Islet precursor cell (in vitro differentiated cells): ENCODE results near the gene ANKRD62.
A peak's percentile ranks its signal among the peaks of the same experiment; 100 is the strongest.
"Not testable (repeated sequence)": the region's sequence is repeated elsewhere in the genome, so short reads cannot be mapped to it uniquely, and the experiment has no call there.

Source experiments
- DNase-seq: peaks from one replicate; pipeline ENCODE4 v3.0.0-alpha.2; 2018

Gene ANKRD62

DNA sequence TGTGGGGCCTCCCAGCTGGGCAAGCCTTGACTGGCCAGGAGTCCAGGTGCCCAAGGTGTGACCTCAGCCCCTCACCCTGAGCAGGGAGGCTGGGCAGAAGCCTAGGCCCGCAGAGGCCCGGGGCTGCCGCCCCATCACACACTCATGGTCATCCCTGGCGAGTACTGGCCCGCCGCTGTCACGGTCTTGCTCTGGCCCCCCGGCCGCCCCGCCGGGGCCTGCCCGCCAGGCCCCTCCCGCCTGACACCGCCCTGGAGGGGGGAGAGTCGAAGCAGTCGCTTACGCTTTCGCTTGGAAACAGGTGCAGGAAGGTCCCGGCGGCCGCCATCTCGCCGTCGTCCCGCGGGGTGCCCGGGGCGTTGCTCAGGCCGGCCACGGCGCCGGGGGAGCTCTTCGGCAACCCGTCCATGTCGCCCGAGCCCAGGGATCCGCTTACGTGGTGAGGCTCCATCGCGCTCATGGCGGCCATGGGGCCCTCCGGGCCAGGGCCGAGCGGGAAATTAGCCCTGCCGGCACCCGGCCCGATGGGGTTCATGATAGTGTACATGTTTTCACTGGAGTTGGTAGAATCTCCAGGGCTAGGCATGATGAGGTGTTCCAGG, 26.6 kb upstream of the ANKRD62 start:
- no peak for DNase-seq

DNA sequence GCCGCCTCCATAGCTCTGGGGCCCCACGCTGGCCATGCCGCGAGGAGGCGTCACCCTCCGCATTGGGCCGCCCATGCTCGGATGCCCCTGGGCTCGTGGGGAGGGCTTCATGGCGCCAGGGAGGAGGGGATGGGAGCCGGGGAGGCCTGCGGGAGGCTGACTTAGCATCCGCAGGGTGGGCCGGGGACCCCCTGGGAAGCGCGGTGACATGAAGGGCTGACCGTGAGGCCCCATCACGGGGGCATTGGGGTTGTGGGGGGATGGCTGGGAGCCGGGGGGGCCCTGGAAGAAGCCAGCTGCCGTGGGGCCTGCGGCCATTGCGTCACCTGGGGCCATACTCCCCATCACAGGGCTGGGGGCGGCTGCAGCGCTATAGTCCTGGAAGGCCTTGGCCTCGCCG, 26.0 kb upstream of the ANKRD62 start:
- DNase-seq = no peak

DNA sequence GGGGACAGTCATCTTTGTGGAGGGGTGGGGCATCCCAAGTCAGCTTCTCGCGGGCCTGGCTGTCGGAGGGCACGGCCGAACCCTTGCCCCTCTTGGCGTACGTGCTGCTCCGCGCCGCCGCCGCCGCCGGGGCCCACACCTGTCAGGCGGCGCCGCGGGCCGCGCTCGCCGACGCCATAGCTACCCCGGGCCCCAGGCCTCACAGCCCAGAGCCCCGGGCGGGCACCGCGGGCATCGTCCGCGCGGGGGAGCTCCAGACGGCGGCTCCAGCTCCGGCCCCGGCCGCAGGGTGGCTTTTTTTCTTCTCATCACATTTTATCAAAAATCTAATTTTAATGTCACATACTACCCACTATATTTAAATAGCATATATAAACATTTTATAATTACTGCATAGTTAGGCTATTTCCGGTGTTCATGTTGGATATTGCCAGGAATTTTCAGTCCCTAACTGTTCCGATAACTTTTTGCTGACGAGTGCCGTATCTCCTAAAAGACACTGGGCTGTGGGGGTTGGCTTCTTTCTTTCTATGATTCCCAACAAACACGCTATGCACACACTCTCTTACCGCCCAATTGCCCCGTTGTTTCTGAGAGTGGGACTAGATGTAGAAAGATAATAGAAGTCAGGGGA, 25.2 kb upstream of the ANKRD62 start:
- DNase-seq = not testable (repeated sequence)

DNA sequence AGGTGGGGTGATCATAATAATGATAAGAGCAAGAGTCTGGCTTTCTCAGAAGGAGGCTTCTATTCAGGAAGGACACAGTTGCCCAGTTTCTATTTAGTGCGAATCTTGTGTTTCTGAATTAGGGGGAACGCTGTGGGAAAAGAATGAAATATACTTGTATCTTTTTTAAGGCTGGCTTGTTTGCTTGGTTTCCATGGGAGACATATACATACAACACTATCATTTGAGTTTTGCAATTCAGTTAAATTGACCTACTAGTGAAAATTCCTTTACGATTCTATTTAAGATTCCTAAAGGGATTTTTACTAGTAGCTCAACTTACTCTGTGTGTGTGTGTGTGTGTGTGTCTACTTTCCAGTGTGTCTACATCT, 24.7 kb upstream of the ANKRD62 start:
- no peak for DNase-seq

DNA sequence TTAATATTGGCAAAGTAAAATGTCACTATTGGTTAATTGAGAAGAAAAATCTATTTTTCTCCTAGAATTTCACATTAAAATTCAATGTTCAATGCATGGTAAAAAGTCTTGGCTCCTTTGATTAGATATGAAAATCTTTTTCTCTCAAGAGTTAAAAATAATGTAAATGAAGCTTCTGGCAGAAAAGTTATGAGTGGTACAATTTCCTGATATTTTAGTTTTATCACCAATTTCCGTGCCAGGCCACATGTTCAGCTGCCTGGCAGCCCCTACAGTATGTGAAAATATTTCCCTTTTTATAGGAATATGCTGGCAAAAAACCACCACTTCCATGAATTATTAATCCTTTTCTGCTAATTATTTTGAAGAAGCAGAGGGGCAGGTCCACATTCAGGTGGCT, 22.6 kb upstream of the ANKRD62 start:
- not testable (repeated sequence) for DNase-seq

DNA sequence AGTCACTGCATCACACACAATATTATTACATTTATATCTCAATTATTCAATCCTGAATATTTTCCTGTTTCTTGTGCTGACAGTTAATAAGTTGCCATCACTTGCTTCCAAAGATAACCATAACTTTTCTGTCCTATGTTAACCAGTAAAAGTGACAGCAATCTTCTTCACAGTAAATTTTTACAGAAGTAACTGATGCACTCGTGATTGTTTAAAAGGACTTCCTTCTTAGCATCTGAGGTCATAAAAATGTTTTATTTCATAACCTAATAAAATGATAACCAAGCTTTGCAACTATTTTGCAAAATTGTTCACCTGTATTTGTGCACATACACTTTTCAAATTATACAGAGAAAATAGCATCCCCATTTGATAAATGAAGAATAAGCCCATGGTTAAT, 20.6 kb upstream of the ANKRD62 start:
- no peak for DNase-seq

DNA sequence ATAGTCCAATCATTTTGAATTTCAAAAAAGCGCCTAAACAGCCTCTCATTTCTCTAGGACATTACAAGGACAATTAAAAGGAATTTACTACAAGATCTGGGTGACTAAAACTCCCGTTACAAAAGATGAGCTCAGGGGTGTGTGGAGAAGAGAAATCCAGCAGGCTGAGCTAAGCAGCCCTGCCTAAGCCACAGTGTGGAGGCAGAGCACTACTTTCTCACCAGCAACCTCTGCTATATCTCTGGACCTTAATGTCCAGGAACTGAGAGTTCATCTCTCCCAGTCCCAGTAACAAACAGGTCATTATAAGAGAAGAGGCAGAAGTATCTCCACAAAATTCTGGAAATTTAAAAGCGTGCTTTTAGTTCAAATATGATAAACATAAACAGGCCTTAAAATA, 18.9 kb upstream of the ANKRD62 start:
- DNase-seq = no peak

DNA sequence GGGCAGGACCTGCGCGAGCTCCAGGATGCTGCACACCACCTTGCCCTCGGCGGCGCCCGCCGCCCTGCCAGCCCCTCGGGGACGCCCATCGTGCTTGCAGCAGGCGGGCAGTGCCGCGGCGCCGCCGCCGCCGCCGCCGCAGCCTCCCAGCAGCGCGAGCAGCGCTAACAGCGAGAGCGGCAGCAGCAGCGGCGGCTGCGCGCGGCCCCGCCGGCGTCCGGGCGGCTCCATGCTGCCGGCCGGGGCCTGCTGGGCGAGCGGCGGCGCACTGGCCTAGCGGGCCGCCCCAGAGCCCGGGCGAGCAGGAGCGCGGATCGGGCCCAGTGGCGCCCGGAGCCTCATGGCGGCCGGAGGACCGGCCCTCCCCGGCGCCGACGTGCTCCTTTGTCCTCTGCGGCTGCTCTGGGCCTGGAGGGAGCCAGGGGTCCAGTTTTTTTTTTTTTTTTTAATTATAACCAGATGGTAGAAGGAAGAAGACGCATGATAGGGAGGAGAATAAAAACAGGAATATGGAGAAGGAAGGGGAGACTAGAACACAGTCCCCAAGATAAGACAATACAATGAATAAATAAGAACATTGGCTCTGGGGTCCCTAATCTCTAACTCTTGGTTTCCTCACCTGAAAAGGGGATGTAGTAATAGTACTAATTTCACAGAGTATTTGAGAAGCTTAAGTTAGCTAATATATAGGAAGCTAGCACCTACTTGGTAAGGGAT, 17.1 kb upstream of the ANKRD62 start:
- peak; percentile 71 for DNase-seq

DNA sequence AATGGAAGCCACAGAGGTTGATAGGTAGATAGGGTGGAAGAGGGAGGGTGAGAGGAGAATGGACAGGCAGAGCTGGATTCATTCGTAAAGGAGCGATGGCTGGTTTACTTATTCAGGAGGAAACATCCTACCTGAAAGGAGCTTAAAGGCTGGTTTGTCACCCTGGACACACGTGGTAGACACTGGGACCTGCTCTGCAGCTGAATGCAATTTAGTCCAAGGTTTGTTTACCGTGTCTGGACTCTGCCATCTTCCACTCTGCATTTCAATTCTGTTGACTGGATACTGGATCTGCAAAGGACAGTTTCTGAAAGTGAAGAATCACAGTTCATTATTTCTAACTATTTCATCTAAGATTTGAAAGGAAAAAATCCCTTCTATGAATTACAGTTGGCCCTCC, 15.6 kb upstream of the ANKRD62 start:
- DNase-seq = not testable (repeated sequence)

DNA sequence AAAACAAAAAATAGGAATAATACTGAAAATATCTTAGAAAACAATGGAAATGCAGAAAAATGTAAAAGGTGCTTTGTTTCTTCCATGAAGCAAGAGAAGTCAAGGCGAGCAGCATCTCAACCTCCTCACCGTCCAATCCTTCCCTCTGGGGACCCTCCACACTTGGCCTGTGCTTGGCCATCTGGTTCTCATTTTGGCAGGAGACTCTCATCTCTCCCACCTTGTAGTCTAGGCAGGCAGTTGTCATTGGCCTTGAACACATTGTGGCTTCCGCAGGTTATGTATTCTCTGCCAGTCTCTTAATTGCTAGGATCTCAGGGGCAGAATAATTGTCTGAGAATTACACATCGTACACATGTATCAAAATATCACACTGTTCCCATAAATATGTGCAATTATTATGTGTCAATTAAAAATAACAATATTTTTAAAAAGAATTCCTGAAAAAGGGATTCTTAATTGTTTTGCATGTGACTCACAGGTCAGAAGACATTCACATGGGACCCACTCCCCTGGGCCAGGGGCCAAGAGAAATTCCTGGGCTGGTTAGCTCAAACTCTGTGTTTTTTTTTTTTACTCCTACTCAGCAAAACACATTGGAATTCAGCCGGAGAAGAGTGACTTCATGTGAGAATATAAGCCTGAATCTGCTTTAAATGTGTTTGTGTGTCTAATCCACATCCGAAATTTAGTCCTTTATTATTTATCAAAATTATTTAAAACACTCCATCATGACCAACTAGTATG, 14.0 kb upstream of the ANKRD62 start:
- no peak for DNase-seq

DNA sequence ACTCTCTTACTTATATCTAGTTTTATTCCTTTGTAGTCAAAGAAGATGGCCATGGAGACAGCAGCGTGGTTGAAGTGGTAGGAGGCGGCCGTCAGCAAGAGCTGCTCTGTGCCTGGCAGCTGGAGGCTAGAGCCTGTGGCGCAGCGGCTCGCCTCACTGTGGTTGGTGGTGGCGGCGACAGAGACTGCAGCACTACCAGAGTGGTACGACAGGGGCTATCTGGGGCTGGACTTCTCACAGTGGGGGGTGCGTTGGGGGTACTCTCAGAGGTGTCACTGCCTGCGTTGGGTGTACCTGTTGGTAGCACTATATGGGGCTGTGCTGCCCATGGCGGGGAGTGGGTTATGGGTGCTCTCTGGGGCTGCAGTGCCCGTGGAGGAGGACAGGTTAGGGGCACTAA, 8.5 kb upstream of the ANKRD62 start:
- DNase-seq = peak; percentile 51

DNA sequence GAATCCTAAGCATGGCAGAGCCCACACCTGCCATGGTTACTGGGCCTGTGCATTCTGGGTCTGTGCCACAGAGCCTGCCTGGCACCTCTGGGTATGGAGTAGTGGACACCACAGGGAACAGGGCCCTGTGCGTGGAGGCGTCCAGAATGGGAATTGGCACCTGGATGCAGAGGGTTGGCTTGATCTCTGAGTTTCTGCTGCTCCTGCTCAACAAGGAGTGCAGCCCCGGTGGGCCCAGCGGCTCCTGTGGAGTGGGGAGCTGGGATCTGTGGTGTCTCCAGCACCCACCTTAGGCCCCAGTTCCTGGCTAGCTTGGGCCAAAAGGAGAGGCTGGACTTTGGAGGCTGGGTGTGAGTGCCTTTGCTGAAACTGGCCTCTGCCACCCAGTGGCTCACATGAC, 7.9 kb upstream of the ANKRD62 start:
- DNase-seq = peak; percentile 45

DNA sequence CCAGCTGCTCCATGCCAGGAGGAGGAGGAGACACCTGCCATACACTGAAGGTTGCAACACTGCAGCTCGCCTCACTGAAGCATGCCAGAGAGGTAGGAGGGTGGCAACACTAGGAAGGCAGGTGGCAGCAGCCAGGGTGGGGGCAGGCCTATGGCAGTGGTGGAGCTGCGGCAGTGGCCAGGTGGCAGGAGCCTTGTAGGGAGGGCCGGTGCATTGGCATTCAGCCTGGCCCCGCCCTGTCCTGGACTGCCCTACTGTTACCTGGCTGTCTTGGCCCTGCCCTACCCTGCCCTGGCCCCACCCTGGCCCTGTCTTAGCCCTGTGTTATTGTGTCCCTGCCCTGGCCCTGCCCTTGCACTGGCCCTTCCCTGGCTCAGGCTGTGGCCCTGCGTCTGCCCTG, 7.4 kb upstream of the ANKRD62 start:
- DNase-seq = no peak

DNA sequence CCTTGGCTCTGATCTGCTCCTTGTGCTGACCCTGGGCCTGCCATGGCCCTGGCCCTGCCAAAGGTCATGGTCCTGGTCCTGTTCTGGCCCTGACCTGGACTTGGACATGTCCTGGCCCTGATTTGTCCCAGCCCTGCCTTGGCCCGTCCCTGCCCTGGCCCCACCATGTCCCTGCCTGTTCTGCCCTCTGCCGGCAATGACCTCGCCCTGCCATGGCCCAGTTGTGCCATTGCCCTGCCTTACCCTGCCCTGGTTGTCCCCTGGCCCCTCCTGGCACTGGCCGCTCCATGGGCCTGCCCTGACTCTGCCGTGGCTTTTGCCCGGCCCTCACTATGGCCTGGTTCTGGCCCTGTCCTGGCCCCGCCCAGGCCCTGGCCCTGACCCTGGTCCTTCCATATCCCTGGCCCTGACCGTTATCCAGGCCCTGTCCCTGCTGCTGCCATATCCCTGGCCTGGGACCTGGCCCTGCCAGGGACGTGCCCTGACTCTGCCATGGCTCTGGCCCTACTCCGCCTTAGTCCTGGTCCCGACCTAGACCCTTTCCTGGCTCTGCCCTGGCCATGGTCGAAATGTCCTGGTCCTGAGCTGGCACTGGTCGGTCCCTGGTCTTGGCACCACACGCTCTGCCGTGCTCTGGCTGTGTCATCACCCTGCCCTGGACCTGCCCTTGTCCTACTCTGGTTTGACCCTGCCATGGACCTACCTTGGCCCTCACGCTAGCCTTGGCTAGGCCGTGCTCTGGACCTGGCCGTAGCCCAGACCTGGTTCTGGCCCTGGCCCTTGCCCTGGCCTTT, 6.8 kb upstream of the ANKRD62 start:
- no peak for DNase-seq

DNA sequence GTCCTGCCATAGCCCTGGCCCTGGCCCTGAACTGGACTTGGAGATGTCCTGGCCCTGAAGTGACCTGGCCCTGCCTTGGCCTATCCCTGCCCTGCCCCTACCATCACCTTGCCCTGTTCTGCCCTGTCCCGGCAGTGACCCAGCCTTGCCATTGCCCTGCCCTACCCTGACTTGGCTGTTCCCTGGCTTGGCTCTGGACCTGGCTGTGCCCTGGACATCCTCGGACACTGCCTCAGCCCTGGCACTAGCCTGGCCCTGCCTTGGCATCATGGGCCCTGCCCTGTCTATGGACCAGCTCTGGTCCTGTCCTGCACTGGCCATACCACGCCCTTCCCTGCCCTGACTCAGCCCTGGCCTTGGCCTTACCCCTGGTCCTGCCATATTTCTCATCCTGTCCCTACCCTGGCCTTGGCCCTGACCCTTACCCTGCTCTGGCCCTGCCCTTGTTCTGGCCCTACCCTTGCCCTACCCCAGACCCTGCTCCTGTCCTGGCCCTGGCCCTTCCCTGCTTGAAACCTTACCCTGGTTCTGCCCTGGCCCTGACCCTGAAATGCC, 6.1 kb upstream of the ANKRD62 start:
- DNase-seq = no peak

DNA sequence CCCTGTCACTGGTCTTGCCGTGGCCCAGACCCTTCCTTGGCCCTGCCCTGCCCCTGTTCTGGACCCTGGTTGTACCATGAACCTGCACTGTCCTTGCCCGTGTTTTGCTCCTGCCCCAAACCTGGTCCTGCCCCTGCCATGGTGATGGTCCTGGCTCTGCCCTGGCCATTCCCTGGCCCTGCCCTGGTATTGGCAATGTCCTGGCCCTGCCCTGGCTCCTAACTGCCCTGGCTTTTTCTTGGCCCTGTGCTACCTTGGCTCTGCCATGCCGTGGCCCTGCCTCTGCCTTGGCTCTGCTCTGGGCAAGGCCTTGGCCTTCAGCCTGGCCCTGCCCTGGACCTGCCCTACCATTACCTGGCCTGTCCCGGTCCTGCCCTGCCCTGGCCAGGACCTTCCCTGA, 5.5 kb upstream of the ANKRD62 start:
- no peak for DNase-seq

DNA sequence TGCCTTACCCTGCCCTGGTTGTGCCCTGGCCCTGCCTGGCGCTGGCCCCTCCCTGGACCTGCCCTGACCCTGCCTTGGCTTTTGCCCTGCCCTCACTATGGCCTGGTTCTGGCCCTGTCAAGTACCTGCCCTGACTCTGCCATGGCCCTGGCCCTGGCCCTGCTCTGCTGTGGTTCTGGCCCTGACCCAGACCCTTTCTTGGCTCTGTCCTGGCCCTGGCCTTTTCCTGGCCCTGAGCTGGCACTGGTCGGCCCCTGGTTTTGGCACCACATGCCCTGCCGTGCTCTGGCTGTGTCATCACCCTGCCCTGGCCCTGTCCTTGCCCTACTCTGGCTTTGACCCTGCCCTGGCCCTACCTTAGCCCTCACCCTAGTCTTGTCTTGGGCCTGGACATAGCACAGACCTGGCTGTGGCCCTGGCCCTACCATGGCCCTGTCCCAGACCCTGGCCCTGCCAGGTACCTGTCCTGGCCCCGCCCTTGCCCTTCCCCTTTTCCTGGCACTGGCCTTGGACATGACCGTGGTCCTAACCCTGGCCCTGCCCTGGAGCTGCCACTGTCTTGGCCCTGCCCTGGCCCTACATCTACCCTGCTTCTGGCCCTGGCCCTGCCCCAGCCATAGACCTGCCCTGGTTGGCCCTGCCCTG, 4.8 kb upstream of the ANKRD62 start:
- no peak for DNase-seq

DNA sequence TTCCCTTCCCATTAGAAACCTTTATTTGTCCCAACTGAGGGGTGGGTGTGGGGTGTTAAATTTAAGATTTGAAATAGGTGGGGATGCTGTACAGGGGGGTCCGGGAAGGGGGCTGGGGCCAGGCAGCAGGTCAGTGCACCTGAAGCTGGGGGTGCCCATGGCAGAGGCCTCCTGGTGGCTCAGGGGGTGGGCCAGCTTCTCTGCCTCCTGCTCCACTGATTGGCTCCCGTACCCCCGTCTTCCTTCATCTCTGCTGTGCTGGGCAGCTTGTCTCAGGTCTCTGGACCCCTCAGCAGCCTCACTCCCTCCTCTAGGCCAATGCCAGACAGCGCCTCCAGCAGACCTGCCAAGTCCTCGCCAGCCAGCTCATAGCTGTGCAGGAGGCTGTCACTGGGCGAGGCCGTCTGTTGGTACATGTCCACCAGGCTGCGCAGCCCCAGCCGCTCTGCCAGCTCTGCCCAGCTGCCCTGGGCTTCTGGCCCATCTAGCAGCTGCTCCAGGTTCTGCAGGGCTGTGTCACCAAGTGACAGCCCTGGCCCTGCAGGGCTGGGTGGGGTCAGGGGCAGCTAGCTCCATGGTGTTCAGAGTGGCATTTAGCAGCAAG, 2.0 kb upstream of the ANKRD62 start:
- no peak for DNase-seq

DNA sequence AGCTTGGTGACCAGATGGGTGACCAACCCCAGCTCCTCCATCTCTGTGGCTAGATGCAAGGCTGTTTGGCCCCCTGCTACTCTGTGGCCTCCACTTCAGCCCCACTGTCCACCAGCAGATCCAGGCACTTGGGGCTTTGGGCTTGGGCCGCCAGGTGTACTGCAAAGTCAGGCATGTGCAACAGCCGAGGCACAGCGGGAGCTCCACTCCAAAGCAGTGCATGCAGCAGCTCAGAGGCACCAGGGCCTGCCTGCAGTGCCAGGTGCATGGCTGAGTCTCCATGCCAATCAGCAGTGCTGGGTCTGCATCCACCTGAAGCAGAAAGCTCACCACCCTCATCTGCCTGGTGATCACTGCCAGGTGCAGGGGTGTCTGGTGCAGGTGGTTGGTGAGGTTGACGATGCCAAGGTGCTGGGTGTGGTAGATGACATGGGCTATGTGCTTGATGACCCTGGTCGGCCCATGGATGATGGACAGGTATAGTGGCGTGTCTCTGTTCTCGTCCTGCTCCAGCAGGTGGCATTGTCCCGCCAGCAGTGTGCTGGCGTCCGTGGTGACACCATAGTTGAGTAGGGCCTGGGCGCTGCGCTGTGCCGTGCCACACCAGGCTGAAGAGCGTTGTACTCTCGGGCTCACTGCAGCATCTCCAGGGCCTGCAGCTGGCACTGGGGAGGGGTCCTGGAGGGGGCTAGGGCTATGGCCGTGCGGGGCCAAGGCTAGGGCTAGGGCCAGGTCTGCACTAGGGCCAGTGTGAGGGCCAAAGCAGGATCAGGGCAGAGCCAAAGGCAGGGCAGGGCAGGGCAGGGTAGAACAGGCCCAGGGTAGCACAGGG, 1.0 kb upstream of the ANKRD62 start:
- DNase-seq = peak; percentile 64

DNA sequence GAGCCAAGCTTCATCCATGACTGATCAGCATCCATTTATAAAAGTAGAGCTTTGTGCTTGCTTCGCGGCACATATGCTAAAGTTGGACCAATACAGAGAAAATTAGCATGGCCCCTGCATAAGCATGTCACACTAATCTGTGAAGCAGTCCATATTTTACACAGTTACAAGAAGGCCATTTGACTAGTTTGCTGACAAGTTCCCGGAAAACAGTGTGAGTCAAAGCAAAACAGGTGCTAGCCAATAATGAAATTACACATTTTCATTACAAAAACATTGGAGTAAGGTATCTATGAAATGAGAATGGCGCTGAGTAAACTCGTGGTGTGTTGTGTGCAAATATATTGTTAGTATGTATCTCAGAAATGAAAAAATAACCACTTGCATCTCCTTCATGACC, 4.7 kb downstream of the ANKRD62 start:
- no peak for DNase-seq

DNA sequence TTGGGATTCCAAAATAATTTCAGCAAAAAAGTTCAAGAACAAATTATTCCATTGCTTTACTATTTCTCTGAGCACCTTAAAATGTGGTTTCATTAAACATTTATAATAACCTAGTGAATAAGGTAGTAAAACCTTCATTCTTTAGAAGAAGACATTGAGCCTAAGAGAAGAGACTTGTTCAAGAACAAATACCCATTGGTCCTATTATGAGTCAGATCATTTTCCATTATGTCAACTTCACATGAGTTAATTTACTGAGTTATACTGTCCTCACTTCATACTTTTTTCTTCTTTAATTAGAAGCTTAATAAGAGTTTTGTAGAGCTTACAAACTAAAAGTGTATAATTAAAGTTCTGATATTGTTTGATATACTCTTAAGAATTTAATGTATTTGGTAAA, 5.5 kb downstream of the ANKRD62 start:
- no peak for DNase-seq
